GM19372 (cell line): ENCODE data around the gene EGFL6.
"Not testable (repeated sequence)": the region's sequence is repeated elsewhere in the genome, so short reads cannot be mapped to it uniquely, and the experiment has no call there.

ENCODE experiments used
- ATAC-seq: cut with Tn5 transposase; IDR thresholded peaks from one replicate; pipeline ENCODE4 v1.9.1; 2021; ENCODE audit warnings: mild to moderate bottlenecking, low read depth, moderate library complexity; ENCODE audit not compliant: unreplicated experiment

Gene EGFL6

DNA sequence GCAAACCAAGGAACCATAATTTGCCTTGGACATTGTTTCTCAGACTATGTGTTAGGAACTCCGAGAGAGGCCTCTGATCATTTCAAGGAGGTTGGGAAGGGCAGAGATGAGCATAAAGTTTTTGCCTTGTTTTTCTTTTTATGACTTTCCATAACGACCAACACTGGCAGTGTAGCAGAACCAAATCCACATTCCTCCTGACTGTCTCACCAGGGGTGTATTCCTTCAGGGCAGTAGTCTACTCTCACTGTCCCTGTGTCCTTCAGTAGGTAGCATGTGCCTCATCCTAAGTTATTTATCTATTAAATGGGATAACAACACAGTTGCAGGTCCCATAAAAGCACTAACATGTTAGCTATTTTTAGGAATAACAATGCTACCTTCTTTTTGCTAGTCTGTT is 20.8 kb downstream of the EGFL6 start:
- no peak for ATAC-seq

DNA sequence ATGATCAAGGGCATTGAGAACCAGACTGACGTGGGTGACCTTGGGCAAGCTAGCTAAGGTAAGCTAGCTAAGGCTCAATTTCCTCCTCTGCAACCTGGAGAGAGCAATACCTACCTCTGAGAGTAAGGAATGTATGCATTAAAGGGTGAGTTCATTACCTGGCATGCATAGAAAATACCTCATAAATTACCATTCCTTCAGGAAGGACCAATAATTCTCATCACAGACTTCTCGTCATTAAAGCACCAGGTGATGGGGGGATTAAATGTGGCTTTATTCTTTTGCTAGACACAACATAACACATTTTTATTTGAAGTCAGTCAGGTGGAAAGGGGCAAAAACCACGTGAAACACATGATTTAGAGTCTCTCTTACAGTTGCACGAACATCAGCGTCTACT is 21.5 kb downstream of the EGFL6 start:
- ATAC-seq = no peak

DNA sequence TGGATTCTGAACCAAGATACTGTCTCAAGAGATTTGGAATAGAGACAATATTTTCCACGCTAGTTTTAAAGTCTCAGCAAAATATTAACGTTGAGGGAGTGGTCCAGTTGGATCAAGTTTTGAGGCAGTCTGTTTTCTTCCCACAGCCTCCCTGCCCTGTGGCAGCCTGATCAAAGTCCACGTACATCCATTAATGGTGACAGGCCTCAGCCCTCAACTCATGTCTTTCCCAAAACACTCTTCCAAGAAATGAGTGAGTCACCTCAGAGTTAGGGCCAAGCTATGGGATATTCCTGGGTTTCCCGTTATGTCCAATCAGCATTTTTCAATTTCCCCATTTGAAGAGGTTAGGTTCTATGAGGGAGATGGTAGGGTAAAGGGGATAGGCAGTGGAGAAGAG is 28.5 kb downstream of the EGFL6 start:
- ATAC-seq = no peak

GRCh38 chrX:13598877-13599276 is 29.5 kb downstream of the EGFL6 start:
- ATAC-seq = no peak

- no peak for ATAC-seq
Measured at GRCh38 chrX:13599491-13599890, 30.1 kb downstream of the EGFL6 start.

DNA sequence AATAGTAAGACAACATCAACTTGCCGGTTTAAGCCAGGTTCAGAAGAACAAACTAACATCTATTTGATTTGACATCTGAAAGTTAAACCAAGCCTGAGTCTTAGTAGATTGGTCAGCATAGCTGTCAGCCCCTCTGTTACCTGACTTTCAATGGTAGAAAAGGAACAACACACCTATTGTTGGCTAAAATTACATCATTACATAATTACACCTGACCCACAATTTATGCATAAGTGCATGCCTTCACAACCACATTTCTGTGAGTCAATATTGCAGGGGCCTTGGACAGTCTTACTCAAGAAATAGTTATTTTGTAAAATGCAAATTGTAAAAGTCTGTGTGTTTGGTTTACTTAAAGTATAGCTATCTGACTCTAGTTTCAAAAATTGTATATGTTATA is 36.2 kb downstream of the EGFL6 start:
- ATAC-seq = no peak

DNA sequence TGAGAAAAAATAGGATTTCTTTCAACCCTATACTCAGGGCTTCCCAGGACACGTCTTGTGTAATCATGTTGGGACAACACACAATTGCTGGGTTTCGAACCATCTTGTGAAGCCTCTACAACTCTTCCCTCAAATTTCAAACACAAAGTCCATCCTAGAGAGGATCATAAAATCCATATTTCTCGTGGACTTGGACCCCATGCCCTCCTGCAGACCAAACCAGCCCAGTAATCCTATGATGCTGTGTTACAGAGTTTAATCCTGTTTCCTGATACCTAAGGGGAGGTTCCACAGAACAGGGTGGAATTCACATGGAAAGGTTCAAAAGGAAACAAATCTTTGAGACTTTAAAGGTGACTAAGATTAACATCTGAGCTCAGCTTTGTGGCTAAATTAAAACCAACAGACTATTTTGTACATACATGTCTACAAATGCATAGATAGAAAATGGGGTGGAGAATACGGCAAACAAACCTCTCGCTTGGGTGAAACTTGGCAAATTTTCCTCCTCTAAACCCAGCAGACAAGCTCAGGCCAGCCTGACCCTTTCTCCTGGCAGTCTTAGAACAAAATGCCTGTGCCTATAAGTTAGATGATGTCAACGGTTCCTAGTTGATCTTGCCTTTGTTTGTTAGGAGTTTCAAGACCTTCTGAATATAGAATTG is 38.1 kb downstream of the EGFL6 start:
- ATAC-seq = no peak

DNA sequence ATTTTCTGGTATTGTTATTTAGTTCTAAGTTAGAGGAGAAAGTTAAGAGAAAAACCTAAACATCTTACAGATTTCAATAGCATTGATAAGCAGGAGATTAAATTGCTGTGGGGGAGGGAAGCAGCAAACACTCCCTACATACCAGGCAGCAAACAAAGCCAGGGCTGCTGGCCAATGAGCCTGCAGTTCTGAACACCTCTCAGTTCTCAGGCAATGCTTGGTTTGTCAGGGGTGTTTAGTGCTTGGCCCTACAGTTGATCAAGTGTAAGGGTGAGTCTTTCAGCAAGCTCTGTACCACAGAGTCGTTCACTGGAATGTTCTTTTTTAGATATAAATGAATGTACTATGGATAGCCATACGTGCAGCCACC is 38.6 kb downstream of the EGFL6 start:
- ATAC-seq = no peak

- no peak for ATAC-seq
Measured at GRCh38 chrX:13614154-13614553, 44.8 kb downstream of the EGFL6 start.

GRCh38 chrX:13620207-13620606 is 50.8 kb downstream of the EGFL6 start:
- ATAC-seq = no peak

DNA sequence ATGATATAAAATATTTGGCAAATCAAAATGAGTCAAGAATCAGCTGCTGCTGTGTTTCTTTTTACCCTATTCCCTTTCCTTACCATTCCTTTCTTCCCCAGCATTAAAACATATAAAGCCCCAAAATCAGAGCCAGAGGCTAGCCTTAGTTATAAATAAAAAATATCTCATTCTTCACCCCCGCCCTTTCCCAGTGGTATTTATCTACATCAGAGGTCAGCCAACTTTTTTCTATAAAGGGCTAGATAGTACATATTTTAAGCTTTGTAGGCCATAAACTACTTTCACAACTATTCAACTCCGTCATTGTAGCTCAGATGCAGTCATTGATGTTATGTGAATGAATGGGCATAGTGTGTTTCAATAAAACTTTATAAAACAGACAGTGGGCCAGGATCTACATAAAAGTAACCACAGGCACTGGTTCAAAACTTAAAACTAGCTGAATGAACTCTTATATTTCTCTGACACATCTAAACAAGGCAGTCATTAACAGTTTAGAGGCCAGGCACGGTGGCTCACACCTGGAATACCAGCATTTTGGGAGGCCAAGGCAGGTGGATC is 53.1 kb downstream of the EGFL6 start:
- no peak for ATAC-seq

GRCh38 chrX:13627306-13627705 is 57.9 kb downstream of the EGFL6 start:
- ATAC-seq = no peak

- not testable (repeated sequence) for ATAC-seq
Measured at GRCh38 chrX:13637224-13637623, 67.8 kb downstream of the EGFL6 start.

DNA sequence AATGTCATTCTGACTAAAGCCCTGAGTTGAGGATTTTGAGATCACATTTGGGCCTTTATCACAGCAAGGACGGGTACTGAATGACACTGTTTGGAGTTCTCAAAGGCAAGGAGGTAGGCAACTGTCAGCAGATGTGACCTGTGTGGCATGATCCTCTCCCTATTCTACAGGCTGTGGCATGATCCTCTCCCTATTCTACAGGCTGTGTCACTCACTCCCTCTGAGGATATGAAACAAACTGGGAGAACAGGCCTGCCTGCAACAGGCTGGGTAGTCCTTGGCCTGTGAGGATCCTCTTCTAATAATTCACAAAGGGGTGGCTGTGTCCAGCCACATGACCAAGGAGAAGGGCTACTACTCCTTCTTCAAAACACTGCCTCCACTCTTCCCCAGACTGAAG is 68.6 kb downstream of the EGFL6 start:
- ATAC-seq = no peak

DNA sequence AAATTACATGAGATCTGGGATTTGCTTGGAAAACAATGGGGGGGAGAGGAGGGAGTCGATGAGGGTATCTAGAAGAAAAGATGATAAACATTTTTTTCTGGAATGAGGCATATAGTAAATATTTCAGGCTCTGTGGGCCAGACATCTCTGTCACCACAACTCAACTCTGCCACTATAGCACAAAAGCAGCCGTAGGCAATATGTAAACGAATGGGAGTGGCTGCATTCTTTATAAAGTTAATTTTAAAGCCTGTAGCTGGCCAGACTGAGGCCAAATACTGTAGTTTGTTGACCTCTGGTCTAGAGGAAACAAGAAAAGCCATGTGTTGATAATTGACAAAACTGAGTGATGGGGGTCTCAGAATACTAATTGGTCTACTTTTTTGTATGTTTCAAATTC is 69.4 kb downstream of the EGFL6 start:
- ATAC-seq = no peak

DNA sequence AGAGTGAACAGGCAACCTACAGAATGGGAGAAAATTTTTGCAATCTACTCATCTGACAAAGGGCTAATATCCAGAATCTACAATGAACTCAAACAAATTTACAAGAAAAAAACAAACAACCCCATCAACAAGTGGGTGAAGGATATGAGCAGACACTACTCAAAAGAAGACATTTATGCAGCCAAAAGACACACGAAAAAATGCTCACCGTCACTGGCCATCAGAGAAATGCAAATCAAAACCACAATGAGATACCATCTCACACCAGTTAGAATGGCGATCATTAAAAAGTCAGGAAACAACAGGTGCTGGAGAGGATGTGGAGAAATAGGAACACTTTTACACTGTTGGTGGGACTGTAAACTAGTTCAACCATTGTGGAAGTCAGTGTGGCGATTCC is 72.3 kb downstream of the EGFL6 start:
- ATAC-seq = not testable (repeated sequence)

DNA sequence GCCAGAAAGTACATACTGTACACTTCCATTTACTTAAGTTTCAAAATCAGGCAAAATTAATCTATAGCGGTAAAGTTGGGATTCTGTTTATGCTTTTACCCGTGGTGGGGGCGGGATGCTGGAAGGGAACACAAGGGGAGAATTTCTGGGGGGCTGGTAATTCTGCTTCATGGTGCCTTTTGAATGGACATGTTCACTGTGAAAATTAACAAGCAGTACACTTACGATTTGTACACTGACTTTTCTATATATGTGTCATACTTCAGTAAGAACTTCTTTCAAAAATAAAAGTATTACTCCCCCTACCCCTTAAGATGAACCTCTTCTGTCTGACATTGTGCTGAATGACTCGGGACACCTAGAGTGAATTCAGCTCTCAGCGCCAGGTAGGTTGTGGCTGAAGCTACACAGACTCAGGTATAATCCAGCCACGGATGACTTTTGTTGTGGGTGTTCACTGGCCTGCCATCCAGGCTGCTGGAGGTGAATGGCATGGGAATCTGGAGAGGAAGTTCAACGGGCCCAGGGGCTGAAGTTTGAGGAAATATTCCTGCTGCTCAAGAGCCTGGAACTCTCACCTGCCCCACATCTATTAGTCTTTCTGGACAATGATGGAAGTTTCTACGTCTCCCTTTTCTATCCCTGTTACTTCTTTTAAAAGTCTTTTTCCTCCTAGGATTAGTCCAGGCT is 76.2 kb downstream of the EGFL6 start:
- ATAC-seq = no peak

GRCh38 chrX:13646154-13646549 is 76.8 kb downstream of the EGFL6 start:
- no peak for ATAC-seq

DNA sequence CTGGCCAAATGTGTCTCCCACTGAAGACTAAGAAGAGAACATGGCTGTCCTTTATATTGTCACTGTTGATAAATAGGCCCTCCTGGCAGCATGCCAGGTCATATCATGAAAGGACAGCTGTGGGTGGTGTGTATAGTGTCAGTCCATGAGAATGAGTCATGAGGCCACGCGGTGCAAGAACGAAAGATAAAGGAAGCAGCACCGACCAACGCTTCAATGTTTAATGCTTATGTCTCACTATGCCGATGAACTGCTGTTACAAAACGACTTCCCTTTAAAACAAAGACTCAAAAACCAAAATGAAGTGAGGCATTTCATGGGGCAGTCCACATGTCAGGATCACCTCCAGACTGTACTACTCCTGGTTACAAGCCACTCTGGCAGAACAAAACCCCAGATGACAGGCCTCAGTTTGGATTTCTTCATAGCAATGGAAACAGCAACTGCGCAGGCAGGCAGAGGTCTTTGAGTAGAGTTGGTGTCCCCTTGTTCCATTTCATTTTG is 78.4 kb downstream of the EGFL6 start:
- ATAC-seq = no peak

GRCh38 chrX:13648336-13648735 is 78.9 kb downstream of the EGFL6 start:
- not testable (repeated sequence) for ATAC-seq

DNA sequence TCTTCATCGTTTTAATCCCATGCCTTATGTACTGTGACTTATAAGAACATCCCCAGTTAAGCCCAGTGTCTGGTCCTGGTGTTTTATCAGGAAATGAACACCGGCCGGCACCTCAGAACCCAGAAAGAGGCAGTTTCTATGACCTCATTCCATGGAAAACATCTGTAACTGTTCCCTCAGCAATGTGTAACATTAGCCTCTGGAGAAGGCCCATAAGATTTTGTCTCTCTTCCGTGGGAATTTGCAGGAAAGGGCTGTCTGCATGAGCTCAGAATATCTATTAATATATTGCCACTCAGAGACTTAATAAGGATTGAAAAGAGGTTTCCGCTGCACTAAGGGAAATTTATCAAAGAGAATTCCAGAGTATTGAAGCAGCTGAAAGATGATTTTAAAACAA is 80.4 kb downstream of the EGFL6 start:
- ATAC-seq = no peak

DNA sequence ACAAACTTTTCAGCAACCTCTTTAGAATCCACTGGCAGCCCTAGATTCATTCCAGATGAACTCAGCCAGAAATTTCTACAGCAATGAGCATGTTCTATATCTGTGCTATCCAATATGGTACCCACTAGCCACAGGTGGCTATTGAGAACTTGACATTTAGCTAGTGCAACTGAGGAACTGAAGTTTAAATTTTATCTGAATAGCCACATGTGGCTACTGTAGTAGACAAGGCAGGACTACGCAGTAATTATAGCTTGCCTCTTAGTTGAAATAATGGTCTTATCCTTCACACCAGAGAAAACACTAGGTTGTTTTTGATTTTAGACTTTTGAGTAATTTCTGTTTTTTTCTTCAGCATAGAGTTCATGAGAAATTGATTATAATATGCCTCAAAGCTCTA is 80.9 kb downstream of the EGFL6 start:
- no peak for ATAC-seq
